ENCODE results near the gene SYNGR3. TPM values are rescaled to one million over a fixed set of nuclear protein-coding genes. Genes with fewer than 3 reads are reported as not detected.
"Not testable (repeated sequence)": the region's sequence is repeated elsewhere in the genome, so short reads cannot be mapped to it uniquely, and the experiment has no call there.

Gene SYNGR3, protein sequence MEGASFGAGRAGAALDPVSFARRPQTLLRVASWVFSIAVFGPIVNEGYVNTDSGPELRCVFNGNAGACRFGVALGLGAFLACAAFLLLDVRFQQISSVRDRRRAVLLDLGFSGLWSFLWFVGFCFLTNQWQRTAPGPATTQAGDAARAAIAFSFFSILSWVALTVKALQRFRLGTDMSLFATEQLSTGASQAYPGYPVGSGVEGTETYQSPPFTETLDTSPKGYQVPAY
- 1.8 and 5.6 TPM in 2 replicates for total RNA-seq

GRCh38 chr16:1989209-1990100 lies at the start of gene SYNGR3:
Gene SYNGR3, plus strand, starts transcription at chr16:1989970. Its CDS starts 133 bp downstream, at chr16:1990103.
- no peak for DNase-seq (ENCODE audit: low read depth, low spot score)

DNA sequence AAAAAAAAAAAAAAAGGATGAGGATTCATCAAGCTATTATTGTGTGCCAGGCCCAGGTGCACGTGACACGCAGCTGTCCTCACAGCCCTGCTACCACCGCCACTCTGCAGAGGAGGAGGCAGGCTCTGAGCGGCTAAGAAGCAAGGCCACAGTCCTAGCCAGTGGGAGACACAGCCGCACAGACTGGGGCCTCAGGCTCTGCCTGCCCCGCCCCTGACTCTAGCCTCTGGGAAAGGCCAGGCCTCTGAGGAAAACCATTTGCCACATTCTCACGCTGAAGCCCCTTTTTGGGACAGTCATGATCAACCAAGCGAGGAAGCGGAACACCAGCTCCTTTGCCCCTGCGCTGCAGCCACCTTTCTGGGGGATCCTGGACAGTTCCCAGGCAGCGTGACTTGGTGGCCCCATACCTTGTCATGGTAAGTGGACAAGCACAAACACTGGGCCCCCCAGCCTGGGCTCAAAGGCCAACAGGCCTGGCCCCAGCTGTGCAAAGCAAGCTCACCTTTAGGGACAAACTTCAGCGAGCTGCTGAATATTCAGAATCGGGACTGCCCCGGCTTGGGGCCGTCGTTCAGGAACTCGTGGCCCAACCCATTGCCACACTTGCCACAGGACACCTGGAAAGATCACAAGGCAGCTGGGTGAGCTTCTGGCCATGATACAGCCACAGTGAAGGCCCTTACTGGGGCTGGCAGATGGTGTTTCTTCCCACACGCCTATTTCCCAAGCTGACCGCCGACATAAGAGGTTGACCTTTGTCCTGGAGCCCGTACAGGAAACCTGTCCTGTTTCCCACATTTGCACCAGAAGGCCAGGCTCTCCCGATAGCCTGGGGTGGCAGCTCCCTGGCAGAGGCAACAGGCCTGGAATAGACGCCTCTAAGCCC lies 49.3 kb upstream of the SYNGR3 start:
- DNase-seq (ENCODE audit: low read depth, low spot score), result no peak

- DNase-seq (ENCODE audit: low read depth, low spot score), result no peak
These were observed 48.4 kb upstream of the SYNGR3 start for GRCh38 chr16:1941162-1942046.

- no peak for DNase-seq (ENCODE audit: low read depth, low spot score)
These were observed 47.5 kb upstream of the SYNGR3 start for GRCh38 chr16:1942047-1942809.

GRCh38 chr16:1942810-1943726 lies 46.7 kb upstream of the SYNGR3 start, which contains the start of gene MSRB1:
Gene MSRB1, minus strand, starts transcription at chr16:1943199. Its CDS starts 43 bp downstream, at chr16:1943156.
- peak; percentile 92 for DNase-seq (ENCODE audit: low read depth, low spot score)

DNA sequence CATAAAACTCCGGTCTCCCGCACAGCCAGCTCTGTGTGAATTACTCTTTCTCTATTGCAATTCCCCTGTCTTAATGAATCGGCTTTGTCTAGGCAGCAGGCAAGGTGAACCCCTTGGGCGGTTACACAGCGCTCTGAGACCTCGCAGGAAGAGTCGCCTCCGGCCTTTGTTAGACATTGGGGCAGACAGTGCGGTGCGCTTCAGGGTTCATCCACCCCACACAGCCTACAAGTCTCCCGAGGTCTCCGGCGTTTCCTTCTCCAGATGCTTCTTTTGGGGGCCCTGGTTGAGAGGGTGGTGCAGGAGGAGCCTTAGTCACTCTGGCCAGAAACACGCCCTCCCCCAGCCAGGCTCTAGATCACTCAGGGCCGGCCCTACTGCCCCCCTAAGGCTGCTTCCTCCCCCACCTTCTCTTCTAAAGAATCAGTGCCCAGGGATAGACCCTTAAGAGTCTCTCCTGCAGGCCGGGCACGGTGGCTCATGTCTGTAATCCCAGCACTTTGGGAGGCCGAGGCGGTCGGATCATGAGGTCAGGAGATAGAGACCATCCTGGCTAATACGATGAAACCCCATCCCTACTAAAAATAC lies 45.1 kb upstream of the SYNGR3 start:
- no peak for DNase-seq (ENCODE audit: low read depth, low spot score)

- DNase-seq (ENCODE audit: low read depth, low spot score), result no peak
These were observed 44.0 kb upstream of the SYNGR3 start for GRCh38 chr16:1945559-1946391.

- DNase-seq (ENCODE audit: low read depth, low spot score), result no peak
These were observed 43.0 kb upstream of the SYNGR3 start for GRCh38 chr16:1946495-1947368.

GRCh38 chr16:1947369-1947670 lies 42.5 kb upstream of the SYNGR3 start:
- DNase-seq (ENCODE audit: low read depth, low spot score), result no peak

GRCh38 chr16:1949507-1949906 lies 40.3 kb upstream of the SYNGR3 start:
- DNase-seq (ENCODE audit: low read depth, low spot score), result no peak

DNA sequence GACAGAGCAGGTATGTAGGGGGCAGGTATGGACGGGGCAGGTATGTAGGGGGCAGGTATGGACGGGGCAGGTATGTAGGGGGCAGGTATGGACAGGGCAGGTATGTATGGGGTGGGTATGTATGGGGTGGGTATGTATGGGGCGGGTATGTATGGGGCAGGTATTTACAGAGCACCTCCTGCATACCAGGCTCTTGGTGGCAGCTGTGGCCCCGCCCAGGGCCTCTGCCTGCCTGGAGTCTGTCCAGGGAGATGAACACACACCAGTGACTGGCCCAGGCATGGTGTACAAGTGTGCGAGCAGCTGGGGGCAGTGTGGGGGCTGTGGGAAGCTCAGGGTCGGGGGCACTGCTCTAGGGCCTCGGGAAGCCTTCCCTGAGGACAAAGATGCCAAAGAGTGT lies 39.7 kb upstream of the SYNGR3 start:
- no peak for DNase-seq (ENCODE audit: low read depth, low spot score)

DNA sequence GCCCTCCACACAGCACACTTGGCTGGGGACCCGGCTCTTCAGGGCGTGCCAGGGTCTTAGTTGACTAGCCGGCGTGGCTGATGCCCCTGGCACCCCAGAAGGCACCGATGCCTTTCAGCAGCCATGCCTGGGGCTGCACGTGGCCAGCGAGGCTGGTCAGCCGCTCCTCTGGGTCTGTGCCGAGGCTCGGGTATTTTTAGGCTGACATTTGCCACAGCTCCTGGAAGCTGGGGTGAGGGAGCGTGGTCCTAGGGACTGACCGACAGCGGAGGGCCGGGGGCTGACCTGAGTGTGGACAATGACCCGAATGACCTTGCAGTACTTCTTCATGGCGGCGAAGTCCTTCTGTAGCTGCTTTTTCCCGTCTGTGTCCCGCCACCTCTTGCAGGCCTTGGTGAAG lies 39.2 kb upstream of the SYNGR3 start:
- no peak for DNase-seq (ENCODE audit: low read depth, low spot score)

GRCh38 chr16:1953734-1954133 lies 36.0 kb upstream of the SYNGR3 start:
- no peak for DNase-seq (ENCODE audit: low read depth, low spot score)

GRCh38 chr16:1957434-1958142 lies 32.2 kb upstream of the SYNGR3 start:
- not testable (repeated sequence) for DNase-seq (ENCODE audit: low read depth, low spot score)

DNA sequence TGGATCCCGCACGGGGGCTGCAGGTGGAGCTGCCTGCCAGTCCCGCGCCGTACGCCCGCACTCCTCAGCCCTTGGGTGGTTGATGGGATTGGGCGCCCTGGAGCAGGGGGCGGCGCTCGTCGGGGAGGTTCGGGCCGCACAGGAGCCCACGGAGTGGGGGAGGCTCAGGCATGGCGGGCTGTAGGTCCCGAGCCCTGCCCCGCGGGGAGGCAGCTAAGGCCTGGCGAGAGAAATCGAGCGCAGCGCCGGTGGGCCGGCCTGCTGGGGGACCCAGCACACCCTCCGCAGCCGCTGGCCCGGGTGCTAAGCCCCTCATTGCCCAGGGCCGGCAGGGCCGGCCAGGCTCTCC lies 31.7 kb upstream of the SYNGR3 start:
- not testable (repeated sequence) for DNase-seq (ENCODE audit: low read depth, low spot score)

GRCh38 chr16:1958715-1959268 lies 31.0 kb upstream of the SYNGR3 start:
- DNase-seq (ENCODE audit: low read depth, low spot score), result no peak

All from pulmonary artery endothelial cell (primary cell).